ENCODE measurements around the gene MEIOSIN.
A peak's percentile ranks its signal among the peaks of the same experiment; 100 is the strongest.

The MEIOSIN gene

GRCh38 chr19:45691516-45692186 lies 41.6 kb upstream of the MEIOSIN start, which contains the start of gene SNRPD2 (continued):
- TF ChIP-seq ZNF184 (tag by site-specific recombination; IDR thresholded peaks at IDR 0.05), result no peak
- no peak for TF ChIP-seq ZNF830 (tag by site-specific recombination; IDR thresholded peaks at IDR 0.05; ENCODE audit: low read depth)
- TF ChIP-seq ZNF423 (tag by site-specific recombination; IDR thresholded peaks at IDR 0.05), result no peak
- TF ChIP-seq ZFP69B (tag by site-specific recombination; IDR thresholded peaks at IDR 0.05), result 0 out of 2 replicates have a peak, but pooled peaks have one; percentile 41
- TF ChIP-seq ZEB2 (tag by site-specific recombination; IDR thresholded peaks at IDR 0.05), result no peak; the same call in 1 of the 2 replicates
- no peak for TF ChIP-seq PRDM2 (tag by site-specific recombination; IDR thresholded peaks at IDR 0.05; ENCODE audit: borderline replicate concordance)
- peak; percentile 81 for TF ChIP-seq ZXDB (tag by site-specific recombination; IDR thresholded peaks at IDR 0.05)
- peak; percentile 59; the same call in 1 of the 2 replicates for TF ChIP-seq BCL11B (tag by site-specific recombination; IDR thresholded peaks at IDR 0.05; ENCODE audit: low read depth)
- TF ChIP-seq, protein P1, sequence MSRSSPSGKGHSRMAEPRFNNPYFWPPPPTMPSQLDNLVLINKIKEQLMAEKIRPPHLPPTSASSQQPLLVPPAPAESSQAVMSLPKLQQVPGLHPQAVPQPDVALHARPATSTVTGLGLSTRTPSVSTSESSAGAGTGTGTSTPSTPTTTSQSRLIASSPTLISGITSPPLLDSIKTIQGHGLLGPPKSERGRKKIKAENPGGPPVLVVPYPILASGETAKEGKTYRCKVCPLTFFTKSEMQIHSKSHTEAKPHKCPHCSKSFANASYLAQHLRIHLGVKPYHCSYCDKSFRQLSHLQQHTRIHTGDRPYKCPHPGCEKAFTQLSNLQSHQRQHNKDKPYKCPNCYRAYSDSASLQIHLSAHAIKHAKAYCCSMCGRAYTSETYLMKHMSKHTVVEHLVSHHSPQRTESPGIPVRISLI (tag by site-specific recombination; IDR thresholded peaks at IDR 0.05), result 0 out of 2 replicates have a peak, but pooled peaks have one; percentile 28
- TF ChIP-seq ZNF707 (tag by site-specific recombination; IDR thresholded peaks at IDR 0.05), result no peak
- TF ChIP-seq ZIC2 (tag by site-specific recombination; IDR thresholded peaks at IDR 0.05), result no peak
- no peak for TF ChIP-seq ZBTB6 (tag by site-specific recombination; IDR thresholded peaks at IDR 0.05)
- no peak for TF ChIP-seq ZNF776 (tag by site-specific recombination; IDR thresholded peaks at IDR 0.05; ENCODE audit: borderline replicate concordance)
- TF ChIP-seq, protein P2, sequence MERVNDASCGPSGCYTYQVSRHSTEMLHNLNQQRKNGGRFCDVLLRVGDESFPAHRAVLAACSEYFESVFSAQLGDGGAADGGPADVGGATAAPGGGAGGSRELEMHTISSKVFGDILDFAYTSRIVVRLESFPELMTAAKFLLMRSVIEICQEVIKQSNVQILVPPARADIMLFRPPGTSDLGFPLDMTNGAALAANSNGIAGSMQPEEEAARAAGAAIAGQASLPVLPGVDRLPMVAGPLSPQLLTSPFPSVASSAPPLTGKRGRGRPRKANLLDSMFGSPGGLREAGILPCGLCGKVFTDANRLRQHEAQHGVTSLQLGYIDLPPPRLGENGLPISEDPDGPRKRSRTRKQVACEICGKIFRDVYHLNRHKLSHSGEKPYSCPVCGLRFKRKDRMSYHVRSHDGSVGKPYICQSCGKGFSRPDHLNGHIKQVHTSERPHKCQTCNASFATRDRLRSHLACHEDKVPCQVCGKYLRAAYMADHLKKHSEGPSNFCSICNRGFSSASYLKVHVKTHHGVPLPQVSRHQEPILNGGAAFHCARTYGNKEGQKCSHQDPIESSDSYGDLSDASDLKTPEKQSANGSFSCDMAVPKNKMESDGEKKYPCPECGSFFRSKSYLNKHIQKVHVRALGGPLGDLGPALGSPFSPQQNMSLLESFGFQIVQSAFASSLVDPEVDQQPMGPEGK (tag by site-specific recombination; IDR thresholded peaks at IDR 0.05), result peak; percentile 78
- TF ChIP-seq ZNF266 (tag by site-specific recombination; IDR thresholded peaks at IDR 0.05; ENCODE audit: low read depth), result no peak
- no peak for TF ChIP-seq BCL11A (tag by site-specific recombination; IDR thresholded peaks at IDR 0.05; ENCODE audit: low read depth)
- no peak for TF ChIP-seq ZNF350 (tag by site-specific recombination; IDR thresholded peaks at IDR 0.05)
- TF ChIP-seq KLF1 (tag by site-specific recombination; IDR thresholded peaks at IDR 0.05), result peak; percentile 81
- no peak for TF ChIP-seq ZNF488 (tag by site-specific recombination; IDR thresholded peaks at IDR 0.05)
- TF ChIP-seq ZFHX2 (tag by site-specific recombination; conservative IDR thresholded peaks at IDR 0.05), result peak; percentile 67
- peak; percentile 49 for TF ChIP-seq ZNF366 (tag by site-specific recombination; conservative IDR thresholded peaks at IDR 0.05)
- peak; percentile 86 for TF ChIP-seq ZNF335 (tag by site-specific recombination; conservative IDR thresholded peaks at IDR 0.05)
- TF ChIP-seq ZNF521 (tag by site-specific recombination; IDR thresholded peaks at IDR 0.05), result no peak
- peak; percentile 65; the same call in 1 of the 2 replicates for TF ChIP-seq ZBTB8A (tag by site-specific recombination; IDR thresholded peaks at IDR 0.05)
- TF ChIP-seq ZNF169 (tag by site-specific recombination; IDR thresholded peaks at IDR 0.05), result peak; percentile 97
- TF ChIP-seq ZBTB21 (tag by site-specific recombination; IDR thresholded peaks at IDR 0.05), result no peak
- no peak for TF ChIP-seq SP2 (tag by site-specific recombination; IDR thresholded peaks at IDR 0.05)
- TF ChIP-seq ZNF433 (tag by site-specific recombination; IDR thresholded peaks at IDR 0.05; ENCODE audit: low read depth), result no peak
- TF ChIP-seq ZBTB17 (tag by site-specific recombination; IDR thresholded peaks at IDR 0.05), result peak; percentile 80
- no peak; the same call in 1 of the 2 replicates for TF ChIP-seq ZFP3 (tag by site-specific recombination; IDR thresholded peaks at IDR 0.05; ENCODE audit: low read depth)
